Cortex of kidney (tissue), 1 donor: ENCODE results near the gene GRIA1.

Source experiments
- DNase-seq: peaks from one replicate; lab custom pipeline; 2025; lab: John Stamatoyannopoulos, UW

Gene GRIA1

DNA sequence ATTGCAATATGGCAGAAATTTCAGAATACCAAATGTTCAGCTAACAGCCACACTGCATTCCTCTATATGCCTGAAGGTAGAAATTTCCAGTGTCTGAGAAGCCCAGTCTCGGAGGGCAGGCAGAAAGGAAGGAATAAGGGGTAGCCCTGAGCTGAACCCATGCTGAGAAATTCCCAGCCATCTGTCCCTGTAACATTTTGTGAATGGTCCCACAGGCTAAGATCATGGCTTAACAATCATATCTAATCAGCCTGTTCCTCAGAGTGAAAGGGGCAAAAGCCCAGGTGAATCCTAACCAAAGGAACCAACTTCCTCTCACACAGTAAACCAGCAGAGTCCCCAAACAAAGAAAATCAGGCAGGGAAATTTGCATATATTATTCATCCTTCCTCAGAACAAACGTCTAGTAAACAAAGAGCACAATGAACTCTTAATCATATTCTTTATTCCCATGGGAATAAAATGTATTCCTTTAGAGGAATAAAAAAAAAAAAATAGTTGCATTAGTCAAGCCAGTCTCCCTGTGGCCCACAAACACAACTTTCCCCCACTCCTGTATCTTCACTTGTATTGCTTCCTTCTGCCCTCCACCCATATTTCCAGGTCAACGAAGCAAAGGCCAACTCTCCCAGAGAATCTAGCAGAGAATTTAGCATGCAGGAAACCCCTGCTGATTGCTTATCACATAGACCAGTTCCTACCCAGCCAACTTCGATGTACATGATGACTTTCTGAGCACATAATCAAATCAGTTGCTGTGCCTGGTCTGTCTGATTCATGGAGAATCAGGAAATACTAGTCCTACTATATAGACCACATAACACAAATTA lies 290.6 kb downstream of the GRIA1 start:
- DNase-seq: no peak

DNA sequence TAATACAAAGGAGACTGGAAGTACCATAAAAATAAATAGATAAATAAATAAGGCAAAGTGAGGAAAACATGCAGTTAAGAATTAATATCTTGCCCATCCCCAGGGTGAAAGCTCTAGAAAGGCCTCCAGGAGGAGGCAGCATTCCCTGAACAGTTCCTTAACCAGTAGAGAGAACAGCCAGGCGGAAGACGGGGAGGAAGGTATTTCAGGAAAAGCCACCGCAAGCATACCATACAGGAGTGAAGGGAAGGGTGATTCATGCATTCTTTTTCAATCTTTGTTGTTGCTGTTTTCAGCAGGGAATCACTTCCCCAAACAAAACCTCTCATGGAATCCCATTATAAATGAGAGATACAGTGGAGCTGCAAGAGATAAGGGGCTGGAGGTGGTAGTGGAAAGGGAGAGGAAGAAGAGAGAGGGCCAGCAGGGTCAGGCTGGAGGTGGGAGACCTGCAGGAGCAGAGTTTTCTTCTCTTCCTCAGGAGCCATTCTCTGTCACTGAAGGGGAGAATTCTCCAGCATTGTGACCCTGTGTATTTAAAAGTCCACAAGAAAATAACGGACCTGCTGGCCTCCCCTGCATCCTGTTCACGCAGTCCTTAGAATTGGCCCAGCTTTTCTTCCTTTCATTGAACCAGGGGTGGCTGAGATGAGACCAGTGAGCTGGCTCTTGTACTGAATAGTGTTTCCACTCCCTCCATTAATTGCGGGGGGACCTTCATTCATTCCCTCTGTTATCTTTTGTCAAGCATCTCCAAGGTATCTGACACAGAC lies 292.3 kb downstream of the GRIA1 start:
- no peak for DNase-seq

DNA sequence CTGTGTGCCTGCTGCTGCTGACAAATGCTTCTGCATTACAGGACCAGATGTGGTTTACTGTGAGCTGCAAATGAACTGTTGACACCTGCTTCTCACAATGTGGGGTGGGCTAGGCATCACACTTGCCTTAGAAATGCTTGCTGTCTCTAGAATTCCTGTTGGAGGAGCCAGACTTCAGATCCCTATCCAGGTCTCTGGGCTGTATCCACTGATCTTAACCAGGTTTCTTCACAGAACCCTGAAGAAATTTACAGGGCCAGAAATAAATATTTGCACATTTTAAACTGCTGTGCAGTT lies 292.8 kb downstream of the GRIA1 start:
- DNase-seq: no peak

DNA sequence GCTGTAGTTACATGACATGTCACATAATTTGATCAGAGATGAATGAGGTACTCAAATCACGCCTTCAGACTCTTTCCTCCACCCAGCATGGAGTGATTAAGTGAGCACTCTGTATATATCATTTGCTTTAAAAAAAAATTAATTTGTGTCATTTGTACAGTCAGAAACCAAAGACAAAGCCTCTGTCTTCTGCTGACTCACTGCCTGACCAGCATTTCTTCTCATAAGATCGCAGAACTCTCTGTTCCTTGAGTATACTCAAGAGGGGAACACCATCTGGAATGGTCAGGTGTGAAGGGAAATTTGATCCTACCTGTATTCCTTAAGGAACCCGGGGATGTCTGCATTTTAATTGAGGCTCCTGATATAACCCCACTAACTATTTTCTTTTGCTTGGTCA lies 293.8 kb downstream of the GRIA1 start:
- DNase-seq: no peak

DNA sequence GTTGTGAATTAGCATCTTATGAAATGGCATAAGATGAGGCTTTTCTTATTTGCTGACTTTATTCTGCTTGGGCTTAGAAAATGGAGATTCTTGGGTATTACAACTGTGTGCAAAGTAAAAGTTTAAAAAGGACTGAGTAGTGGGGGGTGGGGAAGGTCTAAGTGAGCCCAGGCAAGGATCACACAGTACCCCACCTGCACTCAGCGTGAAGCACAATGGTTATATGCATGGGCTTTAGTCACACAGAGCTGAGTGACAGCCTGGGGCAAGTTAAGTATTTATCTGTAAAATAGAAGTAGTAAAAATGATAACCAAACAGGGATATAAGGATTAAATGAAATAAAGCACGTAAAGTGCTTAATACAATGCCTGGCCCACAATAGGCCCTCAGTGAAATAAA lies 300.9 kb downstream of the GRIA1 start:
- no peak for DNase-seq

DNA sequence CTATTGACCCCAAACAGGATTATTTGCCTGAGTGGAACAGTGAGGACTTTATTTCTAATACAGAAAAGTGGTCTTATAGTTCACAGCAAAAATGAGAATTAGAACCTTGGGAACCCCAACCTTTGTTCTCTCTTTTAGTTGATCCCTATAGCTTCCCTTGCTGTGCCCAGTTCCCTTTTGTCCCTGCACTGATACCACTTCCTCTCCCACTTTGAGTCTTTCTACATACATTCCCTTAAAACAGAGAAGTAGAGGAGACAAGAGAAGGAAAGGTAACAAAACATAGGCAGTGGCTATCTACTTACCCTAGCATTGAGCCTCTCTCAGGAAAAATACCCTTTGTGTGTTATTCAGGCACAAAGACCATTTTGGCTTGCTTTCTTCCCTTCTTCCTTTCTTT lies 301.8 kb downstream of the GRIA1 start:
- DNase-seq: no peak

DNA sequence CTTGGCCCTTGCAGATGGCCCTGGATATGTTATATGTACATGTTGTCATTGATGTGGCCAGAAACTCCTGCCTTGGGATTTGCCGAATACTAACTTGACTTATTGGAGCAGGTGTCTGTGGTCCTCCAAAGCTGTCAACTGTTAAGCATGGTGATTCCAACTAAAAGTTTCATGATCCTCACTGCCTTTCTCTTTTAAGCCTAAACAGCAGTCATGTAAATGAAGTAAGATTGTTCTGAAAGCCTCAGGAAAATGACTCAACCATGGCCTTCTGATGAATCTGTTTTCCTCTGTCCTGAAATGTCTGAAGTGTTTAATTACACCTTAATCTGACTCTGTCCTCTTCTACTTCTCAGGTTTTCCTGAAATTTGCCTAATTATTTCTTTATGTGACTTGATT lies 303.2 kb downstream of the GRIA1 start:
- DNase-seq: no peak

DNA sequence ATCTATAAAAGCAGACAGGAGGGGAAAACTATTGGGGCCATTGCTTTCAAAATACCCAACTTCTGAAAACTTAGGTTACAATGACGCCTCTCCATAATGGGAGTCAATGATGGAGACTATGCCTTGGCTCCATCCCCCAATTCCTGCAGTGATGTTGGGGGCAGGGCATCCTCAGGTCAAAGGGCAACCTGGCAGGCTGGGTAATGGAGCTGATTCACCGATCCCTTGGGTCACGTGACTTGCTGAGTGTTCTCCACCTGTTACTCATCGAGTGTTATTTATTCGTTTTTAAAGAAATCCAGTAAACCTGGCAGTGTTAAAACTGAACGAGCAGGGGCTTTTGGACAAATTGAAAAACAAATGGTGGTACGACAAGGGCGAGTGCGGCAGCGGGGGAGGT lies 303.9 kb downstream of the GRIA1 start:
- DNase-seq: no peak

DNA sequence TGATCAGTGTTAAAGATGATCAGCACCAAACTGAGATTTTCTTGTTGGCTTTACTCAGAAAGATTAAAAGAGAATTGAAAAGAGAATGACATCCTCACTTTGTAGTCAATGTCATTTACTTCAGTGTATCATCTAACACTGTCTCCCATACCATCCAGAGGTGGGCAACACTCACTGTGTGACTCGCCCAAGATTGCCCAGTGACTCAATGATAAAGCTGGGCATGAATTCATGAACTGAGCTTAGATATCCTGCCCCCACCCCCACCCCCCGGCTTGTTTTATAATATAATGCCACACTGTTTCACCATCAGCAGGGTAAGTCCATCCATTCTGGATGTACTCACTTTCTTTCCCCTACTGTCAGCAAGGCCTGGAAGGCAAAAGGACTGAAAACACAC lies 306.1 kb downstream of the GRIA1 start:
- DNase-seq: no peak

DNA sequence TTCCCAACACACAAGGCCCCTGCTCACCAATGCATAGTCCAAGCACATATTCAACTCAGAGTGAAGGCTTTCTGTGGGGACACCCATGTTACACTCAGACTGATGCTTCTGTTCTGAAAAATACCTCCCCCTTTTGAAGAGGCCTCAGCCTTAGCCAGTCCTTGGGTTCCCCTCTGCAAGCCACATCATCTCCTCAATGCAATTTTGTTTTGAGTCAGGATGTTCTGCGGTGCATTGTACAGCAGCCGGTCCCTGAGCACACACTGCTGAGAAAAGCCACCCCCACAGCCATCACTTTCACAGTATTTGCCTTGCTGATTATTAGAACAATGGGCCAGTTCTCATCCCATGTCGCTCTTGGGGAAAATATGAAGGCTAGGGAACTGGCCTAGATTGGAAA lies 307.0 kb downstream of the GRIA1 start:
- DNase-seq: no peak

DNA sequence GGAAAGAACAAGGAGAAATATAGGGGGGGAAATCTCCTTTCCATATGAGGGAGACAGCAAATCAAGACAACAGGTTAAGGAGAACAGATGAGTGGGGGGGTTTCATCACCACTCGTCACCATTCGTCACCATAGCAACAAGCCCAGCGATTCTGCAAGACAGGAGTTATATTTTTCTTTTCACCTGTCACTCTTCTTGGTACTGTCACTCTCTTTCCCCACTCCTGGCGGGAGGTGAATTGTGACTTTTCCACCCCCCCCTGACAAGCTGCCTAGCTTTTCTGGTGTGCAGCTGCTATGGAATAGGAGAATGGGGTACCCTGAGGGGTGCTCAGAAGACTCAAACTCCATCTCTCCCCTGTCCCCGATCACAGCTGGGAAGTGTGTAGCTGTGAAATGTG lies 308.4 kb downstream of the GRIA1 start:
- DNase-seq: no peak

DNA sequence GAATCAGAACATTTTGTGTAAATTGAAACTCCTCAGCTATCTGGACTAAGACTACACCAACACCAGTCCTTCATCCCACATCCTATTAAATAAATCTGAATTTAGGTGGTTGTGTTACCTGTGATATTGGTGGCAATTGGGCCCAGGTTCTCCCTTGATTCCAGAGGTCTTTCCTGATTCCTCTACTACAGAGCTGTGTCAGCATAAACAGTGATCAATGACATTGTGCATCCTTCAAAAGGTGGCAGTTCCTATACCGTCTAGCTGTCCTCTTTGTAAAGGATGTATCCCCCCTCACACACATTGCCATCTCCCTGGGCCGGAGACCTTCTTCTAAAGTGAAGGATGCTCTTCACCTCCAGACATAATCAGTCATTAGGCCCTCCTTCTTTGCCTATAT lies 309.0 kb downstream of the GRIA1 start:
- no peak for DNase-seq

DNA sequence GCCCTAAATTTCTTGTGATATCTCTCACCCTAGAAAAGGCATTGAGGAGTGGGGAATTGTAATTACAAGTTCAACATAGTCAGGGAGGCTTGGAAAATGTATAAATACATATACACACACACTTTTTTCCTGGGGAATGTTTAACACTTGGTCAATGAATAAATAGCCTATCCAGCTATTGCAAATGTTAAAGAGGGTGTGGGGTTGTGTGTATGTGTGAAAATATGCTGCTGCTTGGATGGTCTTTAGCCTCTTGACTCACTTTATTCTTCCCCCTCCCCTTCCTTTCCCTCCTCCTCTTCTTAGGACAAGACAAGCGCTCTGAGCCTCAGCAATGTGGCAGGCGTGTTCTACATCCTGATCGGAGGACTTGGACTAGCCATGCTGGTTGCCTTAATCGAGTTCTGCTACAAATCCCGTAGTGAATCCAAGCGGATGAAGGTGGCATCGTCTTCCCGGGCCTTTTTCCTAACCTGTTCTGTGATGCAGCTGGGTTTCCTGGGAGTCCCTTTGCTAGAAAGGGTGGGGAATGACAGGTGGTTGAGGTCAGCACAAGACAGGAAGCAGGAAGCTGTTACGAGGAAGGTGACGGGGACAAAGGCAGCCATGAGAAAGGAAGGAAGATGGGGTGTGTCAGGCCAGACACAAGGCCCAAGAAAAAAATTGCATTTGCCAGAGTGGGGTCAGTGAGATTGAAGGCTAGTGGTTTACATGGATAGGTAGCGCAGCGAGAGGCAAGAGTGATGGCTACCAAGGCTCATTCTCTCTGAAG lies 311.8 kb downstream of the GRIA1 start:
- DNase-seq: no peak

DNA sequence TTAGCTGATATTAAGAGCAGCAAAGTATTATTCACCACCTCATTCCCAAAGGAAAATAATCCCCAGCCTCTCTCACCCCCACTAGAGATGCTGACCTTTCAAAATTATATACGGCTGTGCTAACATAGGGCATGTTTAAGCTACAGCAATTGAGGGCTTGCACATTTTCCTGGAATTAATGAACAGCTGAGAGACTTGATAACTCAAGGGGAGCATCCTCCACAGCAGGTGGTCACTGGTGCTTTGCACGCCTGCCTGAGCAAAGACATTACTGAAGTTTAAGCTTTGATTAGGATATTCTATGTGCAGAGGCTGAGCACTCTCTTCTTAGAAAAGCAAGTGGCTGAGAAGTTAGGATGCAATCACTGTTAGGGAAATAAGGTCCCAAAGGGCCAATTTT lies 317.3 kb downstream of the GRIA1 start:
- DNase-seq: no peak

DNA sequence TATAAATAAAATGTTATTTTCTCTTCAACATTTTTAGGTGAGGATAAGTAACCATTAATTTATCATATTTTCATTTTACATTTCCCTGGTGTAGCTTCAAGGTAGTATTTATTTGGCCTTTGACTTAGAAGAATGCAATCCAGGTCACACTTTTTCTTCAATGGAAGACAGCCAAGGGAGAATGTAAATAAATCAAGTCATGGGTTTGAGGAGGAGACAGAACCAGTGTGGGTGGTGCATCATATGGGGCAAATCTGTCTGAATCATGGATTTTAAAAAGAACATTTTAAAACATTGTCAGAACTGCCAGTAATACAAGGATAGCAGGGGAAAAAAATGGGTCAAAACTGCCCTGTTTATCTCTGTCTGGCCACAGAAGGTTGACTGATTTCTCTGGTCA lies 318.7 kb downstream of the GRIA1 start:
- DNase-seq: no peak

DNA sequence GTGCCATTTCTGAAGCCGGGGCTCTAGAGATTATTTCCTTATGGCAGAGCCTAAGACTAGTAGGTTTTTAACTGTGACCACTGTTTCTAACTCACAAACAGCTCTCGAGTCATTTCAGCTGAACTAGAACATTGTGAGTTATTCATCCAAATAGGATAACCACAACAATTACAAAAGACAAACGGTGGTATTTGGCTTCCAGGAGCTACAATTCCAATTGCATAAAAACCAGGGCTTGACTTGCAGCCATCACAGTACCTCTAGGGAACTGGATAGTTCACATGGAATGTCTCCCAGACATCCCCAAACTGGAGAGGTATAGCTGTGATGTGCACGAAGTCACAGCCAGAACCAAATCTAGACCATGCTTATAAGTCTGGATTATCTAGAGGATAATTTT lies 323.4 kb downstream of the GRIA1 start:
- DNase-seq: no peak

DNA sequence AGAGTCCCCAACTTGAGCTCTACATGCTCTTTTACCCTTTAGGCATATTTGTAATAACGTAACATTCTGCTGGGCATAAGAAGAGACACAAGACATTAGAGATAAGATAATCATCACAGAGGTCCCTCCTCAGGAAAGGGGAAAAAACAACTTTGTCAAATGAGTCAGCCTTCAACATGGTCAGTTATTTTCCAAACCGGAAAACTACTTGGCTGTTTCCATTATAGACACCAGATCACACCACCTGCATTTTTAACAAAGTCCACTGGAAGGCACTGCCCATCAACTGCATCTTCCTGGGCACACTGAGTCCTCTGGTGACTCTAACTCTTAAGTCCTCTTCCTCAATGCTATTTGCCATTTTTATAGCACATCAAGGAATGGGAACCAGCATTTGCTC lies 326.4 kb downstream of the GRIA1 start:
- DNase-seq: no peak

DNA sequence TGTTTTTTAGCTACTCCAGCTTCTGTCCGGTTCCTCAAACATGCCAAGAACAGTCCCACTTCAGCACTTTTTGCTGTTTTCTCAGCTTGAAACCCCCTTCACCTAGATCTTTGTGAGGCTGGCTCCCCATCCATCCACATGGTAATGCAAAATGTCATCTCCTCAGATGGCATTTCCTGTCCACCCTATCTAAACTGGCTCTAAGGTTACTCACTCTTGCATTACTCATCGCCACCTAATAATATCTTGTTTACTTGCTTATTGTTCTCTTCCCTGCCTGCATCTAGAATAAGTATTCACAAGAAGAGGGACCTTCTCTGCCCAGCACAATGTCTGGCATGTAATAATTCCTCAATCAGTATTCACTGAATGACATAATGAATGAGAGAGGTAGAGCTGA lies 328.2 kb downstream of the GRIA1 start:
- DNase-seq: no peak

DNA sequence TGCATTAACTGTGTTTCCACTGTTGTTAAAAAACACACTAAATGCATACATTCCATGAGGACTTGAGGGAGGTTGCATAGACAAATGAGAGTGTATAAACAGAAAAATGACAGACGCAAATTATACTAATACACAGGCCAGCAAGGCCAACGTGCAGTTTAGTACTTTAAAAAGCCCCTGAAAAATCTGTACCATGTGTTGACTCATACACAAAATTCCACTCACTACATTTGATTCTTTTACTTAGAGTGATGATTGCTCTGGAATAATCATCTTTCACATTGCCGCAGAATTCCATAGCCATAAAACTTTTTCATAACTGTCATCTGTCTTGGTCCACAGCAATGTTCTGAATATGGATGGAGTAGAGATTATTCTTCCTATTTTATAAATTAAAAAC lies 332.6 kb downstream of the GRIA1 start:
- DNase-seq: no peak

DNA sequence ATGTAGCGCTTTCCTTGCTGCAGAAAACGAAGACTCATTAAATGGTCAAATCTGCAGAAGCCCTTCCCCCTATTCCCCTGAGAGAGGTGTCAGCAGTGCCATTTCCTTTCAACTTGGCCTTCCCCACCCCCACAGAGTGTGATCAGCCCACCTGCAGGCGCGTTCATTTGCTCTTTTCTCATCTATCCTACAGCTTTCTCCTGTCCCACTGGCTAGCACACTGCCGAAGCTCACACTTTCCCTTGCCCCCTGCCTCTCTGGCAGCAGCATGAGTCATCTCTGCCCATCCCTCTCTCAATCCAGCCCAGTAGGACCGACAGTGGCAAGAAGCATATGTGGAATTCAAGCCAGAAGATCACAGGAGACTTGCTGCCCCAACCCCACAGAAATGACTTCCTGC lies 334.4 kb downstream of the GRIA1 start:
- no peak for DNase-seq

DNA sequence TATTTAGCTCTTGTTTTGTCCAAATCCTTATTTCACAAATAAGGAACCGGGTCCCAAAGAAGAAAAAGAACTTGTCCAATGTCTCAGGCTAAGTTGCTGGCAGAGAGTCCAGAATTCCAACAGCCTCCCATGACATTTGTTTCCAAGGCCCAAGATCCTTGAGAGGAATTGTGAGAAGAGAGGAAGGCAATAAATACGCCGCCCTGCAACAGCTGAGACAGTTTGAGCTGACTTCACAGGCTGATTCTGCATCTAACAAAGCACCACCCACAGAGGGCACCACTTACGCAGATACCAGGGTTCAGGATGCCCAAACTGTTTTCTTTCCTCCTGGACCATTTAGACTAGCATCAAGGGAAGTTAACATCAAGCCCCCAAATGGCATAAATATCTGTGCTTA lies 336.9 kb downstream of the GRIA1 start:
- no peak for DNase-seq

DNA sequence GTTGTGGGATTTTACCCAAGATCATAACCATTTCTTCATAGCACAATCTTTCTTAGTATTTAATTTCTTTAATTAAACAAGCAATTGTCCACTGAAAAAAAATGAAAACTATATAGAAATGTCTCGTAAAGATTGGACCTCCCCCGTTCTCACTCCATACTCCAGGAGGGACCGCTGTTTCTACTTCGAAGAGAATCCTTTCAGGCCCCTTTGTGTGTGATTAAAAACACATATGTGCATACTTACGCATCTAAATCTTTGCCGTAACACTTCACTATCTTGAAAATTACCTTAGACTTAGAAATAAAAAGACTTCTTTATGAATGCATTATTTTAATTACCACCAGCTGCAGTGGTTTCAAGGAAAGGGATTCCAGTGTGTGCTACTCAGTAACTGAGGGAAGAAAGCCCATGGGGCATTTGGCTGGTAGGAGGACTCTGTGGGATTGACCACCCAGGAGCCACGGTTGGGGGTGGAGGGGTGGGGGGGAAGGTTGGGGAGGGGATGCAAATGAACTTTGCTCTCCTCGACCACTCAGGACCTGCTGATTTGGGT lies 339.1 kb downstream of the GRIA1 start:
- DNase-seq: no peak

DNA sequence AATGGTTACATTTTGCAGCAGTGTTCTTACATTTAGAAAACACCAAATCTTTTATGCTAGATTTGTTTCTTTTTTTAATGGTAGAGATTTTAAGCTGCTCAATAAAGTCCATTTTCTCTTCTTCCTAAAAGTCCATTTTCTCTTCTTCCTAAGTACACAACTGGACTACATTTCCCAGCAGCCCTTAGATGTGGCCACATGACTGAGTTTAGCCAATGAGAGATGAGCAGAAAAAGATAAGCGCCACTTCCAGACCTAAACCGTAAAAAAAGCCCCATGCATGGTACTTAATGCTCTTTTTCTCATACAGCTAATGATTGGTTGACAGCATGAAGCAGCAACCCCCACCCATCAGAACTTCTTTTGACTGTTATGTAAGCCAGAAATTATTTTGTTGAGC lies 341.5 kb downstream of the GRIA1 start:
- DNase-seq: no peak
